HCT116 (cell line): ENCODE measurements around the gene GLI3. TPM values are rescaled to one million over a fixed set of nuclear protein-coding genes. Genes with fewer than 3 reads are reported as not detected.

Experiments used
- ATAC-seq: fragments of 200-7000 bp; cut with Tn5 transposase; 2 replicates; pipeline ENCODE4 v1.9.1; 2020; ENCODE audit warnings: mild to moderate bottlenecking, moderate library complexity
- BruUV-seq: library from RNA; stranded (reverse); fragments of 400-500 nt; replicated peaks from 2 replicates; lab custom pipeline; 2021; lab: Mats Ljungman, UMichigan
- CTCF ChIA-PET: fragments of 300-600 bp; sonication (Branson Sonifier 250); formaldehyde crosslinking; loops from one replicate; lab custom pipeline; 2021; ENCODE audit warnings: antibody characterized with exemption; lab: Charles Lee
- POLR2A ChIA-PET: fragments of 300-600, 350-600 bp; sonication (Branson Sonifier 250); formaldehyde crosslinking; loops from one replicate; lab custom pipeline; 2021; ENCODE audit warnings: antibody characterized with exemption; lab: Charles Lee
- RAD21 ChIA-PET, 2 experiments: fragments of 300-600 bp; sonication (Branson Sonifier 250); formaldehyde crosslinking; loops; one replicate each; lab custom pipeline; 2023; ENCODE audit warnings: low total read pairs in 2 of 2; ENCODE audit not compliant: uncharacterized antibody in 2 of 2, unreplicated experiment in 2 of 2, low non-redundant PET in 1 of 2; lab: Charles Lee
- DNase-seq: peaks from one replicate; pipeline ENCODE4 v3.0.0-alpha.2; 2010; ENCODE audit warnings: low read depth, low spot score
- H2AFZ ChIP-seq: fragments of 200-600 bp; shearing (Covaris generic), sonication (generic); 2 replicates; pipeline ENCODE4 v1.6.1; 2017; ENCODE audit warnings: low read depth, mixed run types, mixed read lengths, antibody characterized with exemption, low read length; ENCODE audit not compliant: poor library complexity, severe bottlenecking
- H3K27ac ChIP-seq: 2 replicates; pipeline ENCODE4 v1.5.1; 2012; ENCODE audit warnings: low read depth, low read length
- H3K27me3 ChIP-seq: fragments of 200-600 bp; sonication (generic); 2 replicates; pipeline ENCODE4 v1.6.1; 2016; ENCODE audit warnings: mixed run types, low read length, mixed read lengths; ENCODE audit not compliant: insufficient read depth
- H3K36me3 ChIP-seq, 2 experiments: fragments of 200-500 bp in 1 of 2; fragments of 200-600 bp in 1 of 2; sonication (Bioruptor generic) in 1 of 2; sonication (generic) in 1 of 2; 2 replicates each; pipeline versions ENCODE4 v1.5.1 to v1.6.1; 2014 to 2016; ENCODE audit warnings: low read length in 2 of 2, inconsistent platforms in 1 of 2, mixed read lengths in 1 of 2, mixed run types in 1 of 2; ENCODE audit not compliant: insufficient read depth in 2 of 2, control insufficient read depth in 1 of 2
- H3K4me1 ChIP-seq, 2 experiments: fragments of 200-600 bp in 1 of 2; sonication (generic) in 1 of 2; 2 replicates each; pipeline versions ENCODE4 v1.5.1 to v1.6.1; 2012 to 2017; ENCODE audit warnings: low read length in 2 of 2, inconsistent platforms in 1 of 2, mild to moderate bottlenecking in 1 of 2, mixed read lengths in 1 of 2, mixed run types in 1 of 2, moderate library complexity in 1 of 2; ENCODE audit not compliant: insufficient read depth in 2 of 2, control insufficient read depth in 1 of 2
- H3K4me2 ChIP-seq: fragments of 200-600 bp; sonication (generic); 2 replicates; pipeline ENCODE4 v1.6.1; 2017; ENCODE audit warnings: mixed run types, low read length, mixed read lengths
- H3K4me3 ChIP-seq, 2 experiments: fragments of 200-600 bp in 1 of 2; sonication (generic) in 1 of 2; replicated peaks in 1 of 2; 2 replicates each; pipeline ENCODE4 v1.5.1; 2011 to 2016; ENCODE audit warnings: low read length in 2 of 2, control low read depth in 1 of 2, low read depth in 1 of 2, mild to moderate bottlenecking in 1 of 2, mixed read lengths in 1 of 2, mixed run types in 1 of 2
- H3K79me2 ChIP-seq: fragments of 200-600 bp; sonication (generic); 2 replicates; pipeline ENCODE4 v1.6.1; 2017; ENCODE audit warnings: mild to moderate bottlenecking, mixed run types, low read length, moderate library complexity, mixed read lengths; ENCODE audit not compliant: insufficient read depth
- H3K9ac ChIP-seq: fragments of 200-600 bp; sonication (generic); 2 replicates; pipeline ENCODE4 v1.6.1; 2016; ENCODE audit warnings: low read length, mixed read lengths
- H3K9me2 ChIP-seq: fragments of 200-600 bp; sonication (generic), shearing (Covaris generic); 2 replicates; pipeline ENCODE4 v1.6.1; 2017; ENCODE audit warnings: mixed run types, mild to moderate bottlenecking, moderate library complexity; ENCODE audit not compliant: insufficient read depth
- H3K9me3 ChIP-seq, 2 experiments: fragments of 200-500 bp in 1 of 2; fragments of 200-600 bp in 1 of 2; sonication (Bioruptor generic) in 1 of 2; sonication (generic) in 1 of 2; 2 replicates each; pipeline ENCODE4 v1.6.1; 2014 to 2017; ENCODE audit warnings: low read length in 2 of 2, mixed read lengths in 2 of 2, inconsistent platforms in 1 of 2, low read depth in 1 of 2, mild to moderate bottlenecking in 1 of 2, mixed run types in 1 of 2, moderate library complexity in 1 of 2; ENCODE audit not compliant: control insufficient read depth in 1 of 2, insufficient read depth in 1 of 2
- H4K20me1 ChIP-seq: fragments of 200-600 bp; sonication (generic), shearing (Covaris generic); 2 replicates; pipeline ENCODE4 v1.6.1; 2017; ENCODE audit warnings: mixed run types, mild to moderate bottlenecking, moderate library complexity; ENCODE audit not compliant: insufficient read depth
- ATF3 ChIP-seq: IDR thresholded peaks from 2 replicates; pipeline ENCODE4 v1.6.1; 2012
- CBX3 ChIP-seq: IDR thresholded peaks from 2 replicates; pipeline ENCODE4 v1.6.1; 2012; ENCODE audit warnings: low read depth
- CTCF ChIP-seq, 3 experiments: fragments of 200-600 bp in 1 of 3; sonication (generic) in 1 of 3; IDR thresholded peaks in 2 of 3; conservative IDR thresholded peaks in 1 of 3; 2 replicates each; pipeline ENCODE4 v1.5.1; 2012 to 2017; ENCODE audit warnings: low read depth in 2 of 3, low read length in 2 of 3, antibody characterized with exemption in 1 of 3, borderline replicate concordance in 1 of 3, control low read depth in 1 of 3, mild to moderate bottlenecking in 1 of 3, mixed read lengths in 1 of 3, mixed run types in 1 of 3, moderate library complexity in 1 of 3; ENCODE audit not compliant: insufficient read depth in 1 of 3
- EGR1 ChIP-seq: IDR thresholded peaks from 2 replicates; pipeline ENCODE4 v1.6.1; 2012; ENCODE audit warnings: low read depth
- ELF1 ChIP-seq: IDR thresholded peaks from 2 replicates; pipeline ENCODE4 v1.6.1; 2012; ENCODE audit warnings: low read depth, borderline replicate concordance
- EZH2 ChIP-seq: fragments of 200-600 bp; sonication (generic); IDR thresholded peaks from 2 replicates; pipeline ENCODE4 v1.6.1; 2017; ENCODE audit warnings: antibody characterized with exemption, mixed run types
- EZH2phosphoT487 ChIP-seq: fragments of 200-600 bp; IDR thresholded peaks from 2 replicates; pipeline ENCODE4 v1.6.1; 2018; ENCODE audit warnings: antibody characterized with exemption, borderline replicate concordance
- FOSL1 ChIP-seq: IDR thresholded peaks from 2 replicates; pipeline ENCODE4 v1.6.1; 2012; ENCODE audit warnings: low read depth
- JUND ChIP-seq: IDR thresholded peaks from 2 replicates; pipeline ENCODE4 v1.6.1; 2012
- POLR2A ChIP-seq: IDR thresholded peaks from 2 replicates; pipeline ENCODE4 v1.7.0; 2011; ENCODE audit warnings: borderline replicate concordance; ENCODE audit not compliant: insufficient read depth, insufficient read length; ENCODE audit errors: extremely low read depth
- POLR2AphosphoS5 ChIP-seq: IDR thresholded peaks from 2 replicates; pipeline ENCODE4 v1.6.1; 2011; ENCODE audit warnings: mild to moderate bottlenecking, low read depth, low read length, moderate library complexity
- REST ChIP-seq: IDR thresholded peaks from 2 replicates; pipeline ENCODE4 v1.6.1; 2012; ENCODE audit warnings: low read depth
- SIN3A ChIP-seq: IDR thresholded peaks from 2 replicates; pipeline ENCODE4 v1.6.1; 2012; ENCODE audit warnings: low read depth
- SRF ChIP-seq: IDR thresholded peaks from 2 replicates; pipeline ENCODE4 v1.6.1; 2012; ENCODE audit warnings: low read depth
- TCF7L2 ChIP-seq: IDR thresholded peaks from 2 replicates; pipeline ENCODE4 v1.7.0; 2011; ENCODE audit warnings: borderline replicate concordance, inconsistent platforms; ENCODE audit not compliant: insufficient read depth, insufficient read length; ENCODE audit errors: extremely low read depth
- YY1 ChIP-seq: IDR thresholded peaks from 2 replicates; pipeline ENCODE4 v1.6.1; 2011; ENCODE audit warnings: low read length, low read depth, moderate library complexity, mild to moderate bottlenecking; ENCODE audit not compliant: insufficient replicate concordance; ENCODE audit errors: extremely low read depth
- ZBTB33 ChIP-seq: IDR thresholded peaks from 2 replicates; pipeline ENCODE4 v1.6.1; 2011; ENCODE audit warnings: mild to moderate bottlenecking, low read length, moderate library complexity; ENCODE audit not compliant: insufficient replicate concordance; ENCODE audit errors: extremely low read depth
- ZFX ChIP-seq: fragments of 450-650 bp; IDR thresholded peaks from 2 replicates; pipeline ENCODE4 v1.6.1; 2017
- intact Hi-C: fragments of 100-400 bp; cut with micrococcal nuclease; formaldehyde crosslinking; loops from 2 replicates; pipeline ENCODE4 v1.10.0; 2022
- total RNA-seq: library from RNA; stranded (reverse); gene quantifications from one replicate; pipeline ENCODE4 v1.2.1, GENCODE V29; 2021; ENCODE audit not compliant: unreplicated experiment

Gene GLI3
- total RNA-seq, 1 experiment from 2014 or later, result 0.07 TPM

GRCh38 chr7:42084263-42084662 is 152.7 kb downstream of the GLI3 start:
- ChIA-PET RAD21 (no interaction called here), POLR2A (no interaction called here), CTCF (no interaction called here)
- Histone ChIP-seq H3K27ac (no peak overlapping the region), H3K4me1 (no peaks in the 10 kb centered on the region), H4K20me1 (no peaks in the 10 kb centered on the region), H3K4me2 (no peak overlapping the region), H3K9ac (no peak overlapping the region), H2AFZ (no peak overlapping the region), H3K36me3 (no peaks in the 10 kb centered on the region), H3K27me3 (no peaks in the 10 kb centered on the region), H3K9me3 (no peaks in the 10 kb centered on the region; a peak in 1 of 4 replicates), H3K9me2 (no peaks in the 10 kb centered on the region), H3K79me2 (no peaks in the 10 kb centered on the region), H3K4me3 (no peak overlapping the region)
- intact Hi-C loops, result no loop called here
- BruUV-seq, result no TSS peak
- TF ChIP-seq EZH2 (no peak), EGR1 (no peak), ELF1 (no peak), ZBTB33 (no peak), POLR2A (no peak), CTCF (IDR thresholded peaks at IDR 0.05 in 2 of 3, conservative IDR thresholded peaks at IDR 0.05 in 1 of 3; ENCODE audit: borderline replicate concordance in 1 of 3, insufficient read depth in 1 of 3, low read depth in 2 of 3, low read length in 2 of 3) (no peak), POLR2AphosphoS5 (no peak), REST (no peak), EZH2phosphoT487 (no peak), SRF (no peak), SIN3A (no peak), FOSL1 (no peak), ZFX (no peak), JUND (no peak), TCF7L2 (no peak), YY1 (no peak), CBX3 (no peak), ATF3 (no peak)
- DNase-seq (no peak), ATAC-seq (no peak)
